Hematopoietic multipotent progenitor cell treated with erythropoietin and hydrocortisone succinate and interleukin-3 and kit ligand, for 6 days (in vitro differentiated cells): ENCODE measurements around the gene WDR37.
"Not testable (repeated sequence)": the region's sequence is repeated elsewhere in the genome, so short reads cannot be mapped to it uniquely, and the experiment has no call there.

Experiments used
- DNase-seq: peaks from one replicate; pipeline ENCODE4 v3.0.0-alpha.2; 2015

Gene WDR37

GRCh38 chr10:1044146-1044545 lies 12.0 kb upstream of the WDR37 start:
- DNase-seq = no peak

DNA sequence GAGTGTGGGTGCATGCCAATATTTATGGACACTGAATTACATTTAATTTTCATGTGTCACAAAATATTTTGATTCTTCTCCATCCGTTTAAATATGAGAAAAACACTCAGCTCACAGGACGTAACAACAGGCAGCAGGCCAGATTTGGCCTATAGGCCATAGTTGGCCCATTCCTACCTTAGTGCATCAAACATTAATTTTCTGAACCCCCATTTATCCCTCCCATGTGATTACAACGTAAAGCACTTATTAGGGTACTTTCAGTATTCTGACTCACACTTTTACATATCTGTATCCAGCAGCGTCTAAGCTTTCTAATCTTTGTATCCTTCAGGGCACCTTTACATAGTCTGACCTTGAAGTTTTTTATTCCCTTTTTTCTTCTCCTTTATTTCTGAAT lies 11.2 kb upstream of the WDR37 start:
- no peak for DNase-seq

- no peak for DNase-seq
These were observed 10.8 kb upstream of the WDR37 start for GRCh38 chr10:1045415-1045814.

DNA sequence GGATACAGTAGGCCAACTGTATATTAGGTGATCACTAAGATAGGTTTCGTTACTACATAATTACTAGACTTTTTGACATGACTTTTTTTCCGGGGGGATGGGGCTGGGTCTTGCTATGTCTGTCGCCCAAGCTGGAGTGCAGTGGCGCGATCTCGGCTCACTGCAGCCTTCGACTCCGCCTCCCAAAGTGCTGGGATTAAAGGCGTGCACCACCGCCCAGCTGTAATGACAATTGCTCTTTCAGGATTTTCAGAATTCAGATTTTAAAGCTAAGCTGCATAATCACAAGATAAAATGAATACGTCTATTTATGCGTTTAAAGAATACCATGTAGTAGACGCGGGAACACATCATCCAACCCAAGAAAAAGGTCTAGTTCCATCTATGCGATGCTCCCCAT lies 8.2 kb upstream of the WDR37 start:
- DNase-seq = peak; percentile 67

DNA sequence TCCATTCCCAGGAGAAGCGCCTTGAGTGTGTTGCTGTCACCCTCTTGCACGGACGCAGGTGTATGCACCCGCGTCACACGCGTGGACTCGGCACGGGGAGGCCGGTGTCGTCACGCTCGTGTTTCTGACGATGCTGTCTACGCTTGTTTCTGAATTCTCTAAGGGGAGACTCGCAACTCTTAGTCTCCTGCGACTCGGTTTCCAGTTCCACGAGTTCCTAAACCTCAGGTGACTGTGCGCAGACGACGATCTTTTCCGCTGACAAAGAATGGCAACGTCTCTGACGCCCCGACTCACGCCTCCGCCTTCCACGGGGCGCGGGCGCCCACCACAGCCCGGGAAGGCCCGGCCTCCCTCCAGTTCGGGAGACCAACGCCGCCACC lies 7.8 kb upstream of the WDR37 start:
- DNase-seq = no peak

- peak; percentile 99 for DNase-seq
These were observed 7.3 kb upstream of the WDR37 start, which contains the start of gene IDI1 for GRCh38 chr10:1048732-1049424. IDI1 (minus strand) TSS chr10:1049119; CDS start chr10:1049003, 116 bp downstream.

DNA sequence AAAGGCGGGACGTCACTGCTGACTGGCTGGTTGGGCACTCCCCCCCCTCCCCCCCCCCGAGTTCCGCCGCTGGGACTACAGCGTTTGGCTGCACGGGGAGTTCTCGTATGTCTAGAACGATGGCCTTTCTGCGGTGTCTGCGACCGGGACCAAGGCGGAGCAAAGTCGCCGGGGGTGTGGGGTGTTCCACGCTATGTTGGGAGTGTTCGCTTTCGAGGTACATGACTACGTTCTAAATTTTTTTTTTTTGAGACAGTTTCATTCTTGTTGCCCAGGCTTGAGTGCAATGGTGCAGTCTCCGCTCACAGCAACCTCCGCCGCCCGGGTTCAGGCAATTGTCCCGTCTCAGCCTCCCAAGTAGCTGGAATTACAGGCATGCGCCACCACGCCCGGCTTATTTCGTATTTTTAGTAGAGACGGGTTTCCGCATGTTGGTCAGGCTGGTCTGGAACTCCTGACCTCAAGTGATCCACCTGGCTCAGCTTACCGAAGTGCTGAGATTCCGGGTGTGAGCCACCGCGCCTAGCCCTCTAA lies 6.7 kb upstream of the WDR37 start:
- DNase-seq = no peak

- DNase-seq = peak; percentile 81
These were observed 6.0 kb upstream of the WDR37 start for GRCh38 chr10:1050145-1050544.

DNA sequence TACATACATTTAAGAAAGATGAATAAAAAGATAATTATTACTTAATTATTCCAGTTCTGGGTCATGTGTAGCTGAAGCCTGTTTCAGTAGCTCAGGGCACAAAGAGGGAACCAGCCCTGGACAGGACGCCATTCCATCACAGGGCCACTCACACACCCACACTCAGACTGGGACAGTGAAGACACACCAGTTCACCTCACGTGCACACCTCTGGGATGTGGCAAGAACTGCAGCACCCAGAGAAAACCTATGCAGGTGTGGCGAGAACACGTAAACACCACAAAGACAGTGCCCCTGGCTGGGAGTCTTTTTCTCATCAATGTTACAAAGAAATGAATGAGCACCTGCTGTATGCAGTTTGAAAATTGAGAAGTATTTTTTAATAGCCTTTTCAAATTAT lies 5.6 kb upstream of the WDR37 start:
- no peak for DNase-seq

DNA sequence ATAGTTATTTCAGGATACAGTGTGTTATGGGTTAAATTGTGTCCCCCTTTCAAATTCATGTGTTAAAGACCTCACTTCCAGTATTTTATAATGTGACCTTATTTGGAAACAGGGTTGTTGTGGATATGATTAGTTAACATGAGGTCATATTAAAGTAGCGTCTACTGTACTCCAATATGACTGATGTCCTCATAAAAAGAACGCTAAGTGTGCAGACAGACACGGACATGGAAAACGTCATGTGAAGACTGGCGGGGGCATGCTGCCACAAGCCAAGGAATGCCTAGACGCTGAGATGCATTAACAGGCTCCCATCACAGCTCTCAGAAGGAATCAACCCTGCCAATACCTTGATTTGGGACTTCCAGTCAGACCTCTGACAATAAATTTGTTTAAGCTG lies 1.5 kb upstream of the WDR37 start:
- no peak for DNase-seq

DNA sequence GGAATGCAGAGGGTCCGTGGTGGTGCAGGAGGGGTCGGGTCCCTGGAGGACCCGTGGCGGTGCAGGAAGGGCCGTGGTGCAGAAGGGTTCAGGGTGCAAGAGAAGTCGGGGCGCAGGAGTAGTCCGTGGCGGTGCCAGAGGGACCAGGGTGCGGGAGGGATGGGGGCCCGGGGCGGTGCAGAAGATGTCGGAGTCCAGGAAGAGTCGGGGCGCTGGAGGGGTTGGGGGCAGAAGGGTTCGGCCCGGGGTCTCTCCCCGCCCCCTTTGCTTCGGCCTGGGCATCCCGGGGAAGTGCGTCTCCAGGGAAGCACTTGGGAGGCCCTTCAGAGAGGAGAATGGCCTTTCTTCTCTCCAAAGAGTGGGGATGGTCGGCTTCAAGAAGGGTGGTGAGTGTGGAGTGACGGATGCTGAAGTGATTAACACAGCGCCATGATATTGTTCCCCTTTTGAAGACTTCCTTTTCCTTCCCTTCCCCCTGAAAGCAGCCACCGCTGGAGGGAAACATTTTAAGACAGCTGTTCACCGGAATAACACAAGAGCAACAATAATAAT lies 997 bp downstream of the WDR37 start:
- peak; percentile 78 for DNase-seq

DNA sequence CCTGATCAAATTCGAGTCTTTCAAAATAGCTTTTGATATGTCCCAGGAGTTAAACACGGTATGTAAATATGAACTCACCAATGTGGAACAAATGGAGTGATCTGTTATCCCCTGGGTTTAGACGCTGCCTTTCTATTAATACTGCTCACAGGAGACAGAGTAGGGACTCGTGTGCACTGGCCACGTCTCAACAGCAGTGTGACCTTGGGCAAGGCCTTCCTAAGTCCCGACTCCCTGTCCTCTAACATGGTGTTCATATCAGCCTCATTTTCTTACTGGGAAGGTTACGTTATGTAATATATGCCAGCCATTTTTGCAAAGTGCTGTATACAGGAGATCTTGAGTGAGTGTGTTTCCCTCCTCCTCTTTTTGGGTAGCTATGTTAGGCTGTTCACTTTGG lies 1.8 kb downstream of the WDR37 start:
- DNase-seq = no peak

- no peak for DNase-seq
These were observed 3.7 kb downstream of the WDR37 start for GRCh38 chr10:1059902-1060301.

DNA sequence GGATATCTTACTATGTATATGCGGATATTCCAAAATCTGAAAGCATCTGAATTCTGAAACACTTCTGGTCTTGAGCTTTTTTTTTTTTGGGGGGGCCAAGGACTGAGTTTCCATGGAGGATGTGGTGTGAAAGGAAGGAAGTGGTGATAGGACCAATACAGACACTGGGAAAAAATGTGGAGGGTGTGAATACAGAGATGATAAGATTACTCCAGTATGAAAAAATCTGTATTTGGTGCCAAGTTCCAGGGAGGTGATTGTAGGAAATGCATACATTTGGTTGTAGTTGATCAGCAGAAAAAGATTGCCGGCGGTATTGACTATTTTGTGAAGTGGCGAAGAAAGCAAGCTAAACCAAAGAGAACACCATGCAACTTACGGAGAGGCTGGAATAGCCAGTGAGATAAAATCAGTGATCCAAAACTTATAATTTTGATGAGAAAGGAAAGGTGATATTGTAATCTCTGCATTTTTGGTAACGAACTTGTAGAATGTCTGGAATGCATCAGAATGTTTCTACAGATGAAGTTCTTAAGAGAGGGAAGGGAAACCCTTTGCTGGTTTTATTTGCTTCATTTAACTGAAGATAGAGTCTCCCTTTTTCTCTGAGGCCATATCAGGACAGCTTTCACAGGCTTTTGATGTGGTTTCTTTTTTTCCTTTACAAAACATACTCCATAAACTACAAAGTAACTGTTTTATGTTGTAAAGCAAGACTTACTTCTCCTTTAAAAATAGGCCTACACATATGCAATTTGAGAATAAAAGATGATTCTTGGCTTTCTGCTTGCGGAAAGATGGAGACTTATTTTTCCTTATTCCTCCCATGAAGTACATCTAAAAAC lies 6.0 kb downstream of the WDR37 start:
- no peak for DNase-seq

DNA sequence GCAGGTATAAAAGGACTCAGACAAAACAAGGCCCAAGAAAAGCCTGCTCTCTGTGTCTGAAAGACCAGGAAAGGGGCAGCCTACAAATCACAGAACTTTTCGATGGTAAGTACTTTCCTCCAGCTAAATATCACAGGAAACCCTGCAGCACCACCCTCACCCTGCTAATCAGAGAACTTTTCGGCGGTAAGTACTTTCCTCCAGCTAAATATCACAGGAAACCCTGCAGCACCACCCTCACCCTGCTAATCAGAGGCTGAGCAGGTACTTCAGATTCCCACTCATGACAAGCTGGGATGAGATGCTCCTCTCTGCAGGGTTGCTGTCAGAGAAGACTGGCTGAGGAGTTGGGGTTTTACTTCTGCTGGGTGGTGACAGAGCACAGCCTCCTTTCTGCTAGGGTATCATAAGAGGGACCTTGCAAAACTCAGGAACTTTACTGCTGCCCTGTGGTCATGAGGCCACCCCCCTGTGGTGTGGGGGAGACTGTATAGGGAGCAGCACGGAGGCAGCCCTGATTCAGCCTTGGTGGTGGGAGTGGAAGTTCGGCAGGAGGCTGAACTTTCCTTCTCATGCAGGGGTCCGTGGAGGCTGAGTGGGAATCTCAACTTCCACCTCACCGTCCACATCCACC lies 7.2 kb downstream of the WDR37 start:
- DNase-seq = no peak

DNA sequence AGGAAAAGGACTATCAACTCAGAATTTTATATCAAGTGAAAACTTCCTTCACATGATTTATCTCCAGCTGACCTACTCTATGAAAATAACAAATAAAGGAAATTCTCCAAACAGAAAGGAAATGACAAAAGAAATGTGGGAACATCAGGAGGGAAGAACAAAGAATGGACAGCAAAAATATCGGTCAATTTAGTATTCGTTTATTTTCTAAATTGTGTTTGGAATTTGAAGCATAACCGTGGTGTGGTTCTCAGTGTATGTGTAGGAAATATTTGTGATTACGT lies 8.7 kb downstream of the WDR37 start:
- no peak for DNase-seq

DNA sequence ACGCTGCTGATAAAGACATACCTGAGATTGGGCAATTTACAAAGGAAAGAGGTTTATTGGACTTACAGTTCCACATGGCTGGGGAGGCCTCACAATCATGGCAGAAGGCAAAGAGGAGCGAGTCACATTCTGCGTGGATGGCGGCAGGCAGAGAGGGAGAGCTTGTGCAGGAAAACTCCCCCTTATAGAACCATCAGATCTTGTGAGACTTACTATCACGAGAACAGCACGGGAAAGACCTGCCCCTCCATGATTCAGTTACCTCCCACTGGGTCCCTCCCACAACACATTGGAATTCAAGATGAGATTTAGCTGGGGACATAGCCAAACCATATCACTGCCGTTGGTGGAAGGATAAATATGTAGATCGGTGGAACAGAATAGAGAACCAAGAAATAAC lies 10.5 kb downstream of the WDR37 start:
- not testable (repeated sequence) for DNase-seq

- peak; percentile 59 for DNase-seq
These were observed 12.5 kb downstream of the WDR37 start for GRCh38 chr10:1068380-1069361.

GRCh38 chr10:1070919-1071318 lies 14.7 kb downstream of the WDR37 start:
- peak; percentile 36 for DNase-seq

GRCh38 chr10:1074052-1074747 lies 18.0 kb downstream of the WDR37 start:
- peak; percentile 29 for DNase-seq

GRCh38 chr10:1074748-1075308 lies 18.6 kb downstream of the WDR37 start:
- peak; percentile 53 for DNase-seq
